Measurements from ENCODE around the gene ATXN7L3B.

ATXN7L3B gene

GRCh38 chr12:74547249-74547648 is 9.6 kb downstream of the ATXN7L3B start:
- Histone ChIP-seq H4K20me1 (ENCODE audit: low read depth, low read length) (peaks cover 24% of the 10 kb centered on the region), H3K9ac (ENCODE audit: low read length) (no peak overlapping the region), H3K9me2 (replicated peaks; ENCODE audit: insufficient read depth, low read length) (no peaks in the 10 kb centered on the region), H3K4me3 (ENCODE audit: insufficient read depth, low read length, poor library complexity, severe bottlenecking) (no peak overlapping the region), H3K36me3 (ENCODE audit: low read length) (peaks cover 13% of the 10 kb centered on the region; the same call in 1 of the 2 replicates), H3F3A (ENCODE audit: insufficient read depth) (peaks cover 34% of the 10 kb centered on the region; the same call in 1 of the 2 replicates), H3K4me2 (ENCODE audit: low read depth, low read length, poor library complexity, severe bottlenecking) (no peak overlapping the region), H2AFZ (ENCODE audit: low read depth, low read length, severe bottlenecking) (no peak overlapping the region), H3K9me3 (ENCODE audit: insufficient read depth, low read length) (no peaks in the 10 kb centered on the region), H3K27ac (ENCODE audit: low read depth, low read length) (no peak overlapping the region), H3K27me3 (ENCODE audit: low read length) (no peaks in the 10 kb centered on the region), H3K79me2 (ENCODE audit: insufficient read depth, low read length) (peaks cover 15% of the 10 kb centered on the region)
- TF ChIP-seq, protein P1, sequence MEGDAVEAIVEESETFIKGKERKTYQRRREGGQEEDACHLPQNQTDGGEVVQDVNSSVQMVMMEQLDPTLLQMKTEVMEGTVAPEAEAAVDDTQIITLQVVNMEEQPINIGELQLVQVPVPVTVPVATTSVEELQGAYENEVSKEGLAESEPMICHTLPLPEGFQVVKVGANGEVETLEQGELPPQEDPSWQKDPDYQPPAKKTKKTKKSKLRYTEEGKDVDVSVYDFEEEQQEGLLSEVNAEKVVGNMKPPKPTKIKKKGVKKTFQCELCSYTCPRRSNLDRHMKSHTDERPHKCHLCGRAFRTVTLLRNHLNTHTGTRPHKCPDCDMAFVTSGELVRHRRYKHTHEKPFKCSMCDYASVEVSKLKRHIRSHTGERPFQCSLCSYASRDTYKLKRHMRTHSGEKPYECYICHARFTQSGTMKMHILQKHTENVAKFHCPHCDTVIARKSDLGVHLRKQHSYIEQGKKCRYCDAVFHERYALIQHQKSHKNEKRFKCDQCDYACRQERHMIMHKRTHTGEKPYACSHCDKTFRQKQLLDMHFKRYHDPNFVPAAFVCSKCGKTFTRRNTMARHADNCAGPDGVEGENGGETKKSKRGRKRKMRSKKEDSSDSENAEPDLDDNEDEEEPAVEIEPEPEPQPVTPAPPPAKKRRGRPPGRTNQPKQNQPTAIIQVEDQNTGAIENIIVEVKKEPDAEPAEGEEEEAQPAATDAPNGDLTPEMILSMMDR (IDR thresholded peaks at IDR 0.05; ENCODE audit: insufficient read depth, low read length, poor library complexity, severe bottlenecking), result no peak

GRCh38 chr12:74551291-74551690 is 13.7 kb downstream of the ATXN7L3B start:
- Histone ChIP-seq H3K9me2 (replicated peaks; ENCODE audit: insufficient read depth, low read length) (no peaks in the 10 kb centered on the region), H3K4me3 (ENCODE audit: insufficient read depth, low read length, poor library complexity, severe bottlenecking) (no peak overlapping the region), H3K9me3 (ENCODE audit: insufficient read depth, low read length) (no peaks in the 10 kb centered on the region), H3F3A (ENCODE audit: insufficient read depth) (peaks cover 4% of the 10 kb centered on the region; the same call in 1 of the 2 replicates), H3K27me3 (ENCODE audit: low read length) (no peaks in the 10 kb centered on the region), H3K36me3 (ENCODE audit: low read length) (no peaks in the 10 kb centered on the region), H3K27ac (ENCODE audit: low read depth, low read length) (no peak overlapping the region), H3K79me2 (ENCODE audit: insufficient read depth, low read length) (no peaks in the 10 kb centered on the region), H2AFZ (ENCODE audit: low read depth, low read length, severe bottlenecking) (no peak overlapping the region), H3K4me2 (ENCODE audit: low read depth, low read length, poor library complexity, severe bottlenecking) (no peak overlapping the region), H4K20me1 (ENCODE audit: low read depth, low read length) (no peaks in the 10 kb centered on the region), H3K9ac (ENCODE audit: low read length) (no peak overlapping the region)
- TF ChIP-seq, protein P1 (IDR thresholded peaks at IDR 0.05; ENCODE audit: insufficient read depth, low read length, poor library complexity, severe bottlenecking), result no peak
- no peak for TF ChIP-seq EZH2phosphoT487 (conservative IDR thresholded peaks at IDR 0.05; ENCODE audit: low read length)

DNA sequence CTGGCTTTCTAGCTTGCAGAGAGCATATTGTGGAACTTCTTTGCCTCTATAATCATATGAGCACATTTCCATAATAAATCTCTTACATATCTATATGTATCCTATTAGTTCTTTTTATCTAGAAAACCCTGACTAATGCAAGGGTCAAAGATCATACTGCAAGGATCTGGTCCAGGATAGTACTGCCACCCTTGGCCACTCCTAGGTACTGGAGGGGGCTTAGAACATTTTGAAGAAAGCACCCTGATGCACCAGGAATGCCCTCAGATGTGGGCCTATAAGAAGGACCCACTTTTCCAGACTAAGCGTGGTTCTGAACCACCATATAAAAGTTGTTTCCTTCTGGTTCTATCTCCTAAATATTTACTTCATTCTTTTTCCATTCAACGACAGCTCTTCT is 14.6 kb downstream of the ATXN7L3B start:
- Histone ChIP-seq H3F3A (ENCODE audit: insufficient read depth) (peaks cover 4% of the 10 kb centered on the region; the same call in 1 of the 2 replicates), H3K9ac (ENCODE audit: low read length) (no peak overlapping the region), H3K36me3 (ENCODE audit: low read length) (no peaks in the 10 kb centered on the region), H3K27ac (ENCODE audit: low read depth, low read length) (no peak overlapping the region), H4K20me1 (ENCODE audit: low read depth, low read length) (no peaks in the 10 kb centered on the region), H3K27me3 (ENCODE audit: low read length) (no peaks in the 10 kb centered on the region), H3K79me2 (ENCODE audit: insufficient read depth, low read length) (no peaks in the 10 kb centered on the region), H3K9me2 (replicated peaks; ENCODE audit: insufficient read depth, low read length) (no peaks in the 10 kb centered on the region), H3K9me3 (ENCODE audit: insufficient read depth, low read length) (no peaks in the 10 kb centered on the region), H2AFZ (ENCODE audit: low read depth, low read length, severe bottlenecking) (no peak overlapping the region), H3K4me3 (ENCODE audit: insufficient read depth, low read length, poor library complexity, severe bottlenecking) (no peak overlapping the region), H3K4me2 (ENCODE audit: low read depth, low read length, poor library complexity, severe bottlenecking) (no peak overlapping the region)
- no peak for TF ChIP-seq EZH2phosphoT487 (conservative IDR thresholded peaks at IDR 0.05; ENCODE audit: low read length)
- TF ChIP-seq, protein P1 (IDR thresholded peaks at IDR 0.05; ENCODE audit: insufficient read depth, low read length, poor library complexity, severe bottlenecking), result no peak

Data from SU-DHL-6 (cell line).